Upper lobe of right lung (tissue), 1 donor: ENCODE data around the gene RTN4RL1. TPM values are rescaled to one million over a fixed set of nuclear protein-coding genes. Genes with fewer than 3 reads are reported as not detected.

Experiments
- ATAC-seq: fragments of 200-7000 bp; cut with Tn5 transposase; one replicate; pipeline ENCODE4 v1.9.1; 2020; ENCODE audit warnings: mild to moderate bottlenecking, moderate library complexity
- DNase-seq: peaks from one replicate; pipeline ENCODE4 v3.0.0-alpha.2; 2020
- H3K27ac ChIP-seq: fragments of 200-600 bp; one replicate; pipeline ENCODE4 v1.8.0; 2022
- H3K27me3 ChIP-seq: fragments of 200-600 bp; one replicate; pipeline ENCODE4 v1.8.0; 2022; ENCODE audit warnings: mild to moderate bottlenecking
- H3K36me3 ChIP-seq: fragments of 200-600 bp; one replicate; pipeline ENCODE4 v1.8.0; 2022
- H3K4me1 ChIP-seq: fragments of 200-600 bp; one replicate; pipeline ENCODE4 v1.8.0; 2022
- H3K4me3 ChIP-seq: fragments of 200-600 bp; one replicate; pipeline ENCODE4 v1.8.0; 2022; ENCODE audit warnings: mild to moderate bottlenecking
- H3K9me3 ChIP-seq: fragments of 200-600 bp; one replicate; pipeline ENCODE4 v1.8.0; 2022
- CTCF ChIP-seq: fragments of 200-600 bp; IDR thresholded peaks from one replicate; pipeline ENCODE4 v1.8.0; 2022; ENCODE audit warnings: antibody characterized with exemption
- intact Hi-C: fragments of 100-400 bp; cut with DNase I; formaldehyde crosslinking; loops from one replicate; pipeline ENCODE4 v1.11.0; 2022
- total RNA-seq: library from RNA; stranded (reverse); fragmentation: NEBNext Ultra II Directional; extraction: Animal tissue kit (Norgen Biotek cat#: 25700); gene quantifications from one replicate; pipeline ENCODE4 v1.2.1, GENCODE V29; 2021
- donor health status: DM: no; HTN: yes; CAD: no; lungs with severe emphysema.

Gene RTN4RL1
- total RNA-seq, 1 donor from 2014 or later: 4.3 TPM

- TF ChIP-seq CTCF: peak; percentile 95
- DNase-seq: peak; percentile 87
- Histone ChIP-seq H3K9me3 (no peaks in the 10 kb centered on the region), H3K27ac (peak within 1 kb of the TSS; percentile 84), H3K4me3 (peak within 1 kb of the TSS; percentile 67), H3K27me3 (peaks cover 5% of the 10 kb centered on the region), H3K36me3 (peaks cover 3% of the 10 kb centered on the region), H3K4me1 (peaks cover 40% of the 10 kb centered on the region)
- intact Hi-C loops: loop anchor here (2.0 kb wide), 1 partner anchor 190 kb away; no protein-coding TSS in a partner anchor
- peak; percentile 71 for ATAC-seq
These were observed 29.6 kb upstream of the RTN4RL1 start, which contains the start of gene HIC1 for GRCh38 chr17:2054512-2055291. Gene HIC1, plus strand, starts transcription at chr17:2055103. Its CDS starts 1,588 bp downstream, at chr17:2056691.

GRCh38 chr17:2054262-2054511 is 29.1 kb upstream of the RTN4RL1 start:
- ATAC-seq (no peak), DNase-seq (no peak)
- Histone ChIP-seq H3K4me1 (peaks cover 36% of the 10 kb centered on the region), H3K27me3 (peaks cover 5% of the 10 kb centered on the region), H3K27ac (no peak overlapping the region), H3K4me3 (peak overlapping the region; percentile 67), H3K9me3 (no peaks in the 10 kb centered on the region), H3K36me3 (no peaks in the 10 kb centered on the region)
- no peak for TF ChIP-seq CTCF
- intact Hi-C loops: loop anchor here (2.0 kb wide), 1 partner anchor 191 kb away; no protein-coding TSS in a partner anchor

GRCh38 chr17:2053380-2054261 is 28.5 kb upstream of the RTN4RL1 start:
- H3K27me3 ChIP-seq: peaks cover 5% of the 10 kb centered on the region
- H3K36me3 ChIP-seq: no peaks in the 10 kb centered on the region
- no peaks in the 10 kb centered on the region for H3K9me3 ChIP-seq
- TF ChIP-seq CTCF: peak; percentile 65
- H3K4me1 ChIP-seq: peaks cover 38% of the 10 kb centered on the region
- no peak overlapping the region for H3K27ac ChIP-seq
- intact Hi-C loops: loop anchor here (2.0 kb wide), 1 partner anchor 191 kb away; no protein-coding TSS in a partner anchor
- DNase-seq (peak; percentile 84), ATAC-seq (peak; percentile 1)
- H3K4me3 ChIP-seq: peak overlapping the region; percentile 67

GRCh38 chr17:2051933-2052559 is 26.9 kb upstream of the RTN4RL1 start:
- Histone ChIP-seq H3K4me1 (peaks cover 38% of the 10 kb centered on the region), H3K36me3 (no peaks in the 10 kb centered on the region), H3K27ac (no peak overlapping the region), H3K4me3 (no peak overlapping the region), H3K27me3 (peaks cover 5% of the 10 kb centered on the region), H3K9me3 (no peaks in the 10 kb centered on the region)
- ATAC-seq: no peak
- no peak for TF ChIP-seq CTCF
- intact Hi-C loops: no loop called here
- DNase-seq: no peak

GRCh38 chr17:2051061-2051932 is 26.2 kb upstream of the RTN4RL1 start:
- peaks cover 34% of the 10 kb centered on the region for H3K4me1 ChIP-seq
- H3K27ac ChIP-seq: no peak overlapping the region
- TF ChIP-seq CTCF: no peak
- DNase-seq: no peak
- H3K36me3 ChIP-seq: no peaks in the 10 kb centered on the region
- H3K27me3 ChIP-seq: peaks cover 5% of the 10 kb centered on the region
- H3K9me3 ChIP-seq: no peaks in the 10 kb centered on the region
- H3K4me3 ChIP-seq: peak overlapping the region; percentile 55
- intact Hi-C loops: no loop called here
- ATAC-seq: no peak
